Measurements from ENCODE around the gene CHTF8.

CHTF8 gene

DNA sequence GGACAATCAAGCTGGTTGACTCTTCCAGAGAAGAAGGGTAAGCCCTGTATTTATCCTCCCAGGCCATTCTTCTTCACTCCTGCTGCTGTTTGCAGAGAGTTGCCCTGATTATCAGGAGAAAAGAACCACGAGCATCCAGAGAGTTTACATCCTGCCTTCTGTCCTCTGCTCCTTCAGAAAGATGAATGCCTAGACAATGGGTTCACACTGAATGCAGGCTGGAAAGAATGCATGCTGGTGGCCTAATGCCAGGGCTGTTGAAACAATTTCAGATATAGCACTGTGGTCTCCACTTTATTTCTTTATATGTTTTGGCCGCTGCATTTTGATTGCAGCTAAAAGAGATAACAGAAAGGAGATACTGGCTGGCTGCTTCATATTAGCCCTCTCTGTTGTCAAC lies 48.1 kb downstream of the CHTF8 start:
- no peak for DNase-seq

DNA sequence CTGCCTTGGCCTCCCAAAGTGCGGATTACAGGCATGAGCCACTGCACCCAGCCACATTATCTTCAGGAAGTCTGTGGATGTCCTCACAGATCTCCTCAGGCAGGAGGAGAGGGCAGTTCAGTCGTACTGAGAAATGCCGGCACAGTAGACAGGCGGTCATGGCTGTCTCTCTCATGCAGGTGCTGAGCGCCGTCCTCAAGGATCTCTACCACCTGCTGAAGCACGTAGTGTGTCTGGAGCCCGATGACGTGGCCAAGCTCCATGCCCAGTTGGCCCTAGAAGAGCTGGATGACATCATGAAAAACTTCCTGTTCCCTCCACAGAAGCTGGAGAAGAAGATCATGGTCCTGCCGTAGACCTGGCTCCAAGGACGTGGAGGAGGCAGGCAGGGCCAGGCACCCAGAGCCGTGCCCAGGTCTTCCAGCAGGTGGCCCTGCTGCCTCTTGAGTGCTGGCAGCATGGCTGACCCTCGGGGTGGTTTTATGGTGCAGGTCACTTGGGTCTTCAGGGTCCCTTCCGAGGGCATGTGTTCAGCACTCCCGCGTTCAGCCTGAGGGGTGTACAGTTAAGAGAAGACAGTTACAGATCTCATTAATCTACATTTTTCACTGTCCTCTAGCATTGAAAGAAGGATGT lies 49.0 kb downstream of the CHTF8 start:
- DNase-seq: no peak

- DNase-seq: no peak
Measured at GRCh38 chr16:69079697-69080096, 52.7 kb downstream of the CHTF8 start.

GRCh38 chr16:69078073-69078472 lies 54.3 kb downstream of the CHTF8 start:
- no peak for DNase-seq

GRCh38 chr16:69077251-69077650 lies 55.1 kb downstream of the CHTF8 start:
- DNase-seq: no peak

GRCh38 chr16:69073181-69073702 lies 59.1 kb downstream of the CHTF8 start:
- DNase-seq: no peak

GRCh38 chr16:69072640-69072974 lies 59.8 kb downstream of the CHTF8 start:
- no peak for DNase-seq

DNA sequence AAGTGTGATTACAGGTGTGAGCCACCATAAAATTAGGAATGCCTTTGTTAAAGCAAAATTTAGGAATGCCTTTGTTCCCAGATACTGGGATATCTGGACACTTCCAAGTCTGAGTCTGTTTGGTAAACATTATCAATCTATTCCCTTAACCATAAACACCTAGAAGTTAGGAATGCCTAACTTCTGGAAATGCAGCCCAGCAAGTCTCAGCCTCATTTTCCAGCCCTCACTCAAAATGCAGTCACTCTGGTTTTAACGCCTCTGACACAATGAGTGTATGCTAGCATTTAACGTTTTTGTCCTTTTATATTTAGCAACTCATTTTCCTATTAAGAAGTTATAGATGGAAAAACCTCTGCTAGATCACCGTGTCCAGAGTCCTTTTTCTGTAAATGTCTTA lies 61.4 kb downstream of the CHTF8 start:
- DNase-seq: no peak

DNA sequence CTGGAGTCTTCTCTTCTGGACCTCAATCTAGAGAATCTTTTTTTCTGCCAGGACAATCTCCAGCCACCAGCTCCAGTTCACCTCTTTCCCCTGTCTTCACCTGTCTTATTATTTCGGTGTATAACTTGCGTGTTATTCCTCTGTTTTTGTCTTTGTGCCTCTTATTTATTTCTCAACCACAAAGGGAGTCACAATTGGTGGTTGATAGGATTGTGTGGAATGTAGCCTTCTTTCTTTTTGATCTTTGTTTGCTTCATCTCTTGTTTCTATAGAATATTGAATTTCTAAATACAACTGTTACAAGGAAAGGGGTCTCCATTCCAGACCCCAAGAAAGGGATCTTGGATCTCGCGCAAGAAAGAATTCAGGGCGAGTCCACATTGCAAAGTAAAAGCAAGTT lies 62.9 kb downstream of the CHTF8 start:
- DNase-seq: no peak
